H9 (cell line): Measurements from ENCODE around the gene MIOS. TPM values are rescaled to one million over a fixed set of nuclear protein-coding genes. Genes with fewer than 3 reads are reported as not detected.

Experiments used
- DNase-seq: peaks from one replicate; pipeline ENCODE4 v3.0.0-alpha.2; 2017
- H2AFZ ChIP-seq: one replicate; pipeline ENCODE4 v1.6.1; 2013; ENCODE audit warnings: mild to moderate bottlenecking, low read length, control low read depth, moderate library complexity
- H2AK5ac ChIP-seq: 2 replicates; pipeline ENCODE4 v1.6.1; 2013; ENCODE audit warnings: low read length, control low read depth, mixed read lengths; ENCODE audit not compliant: insufficient read length
- H2BK120ac ChIP-seq: one replicate; pipeline ENCODE4 v1.6.1; 2013; ENCODE audit warnings: low read depth, mild to moderate bottlenecking, low read length, control low read depth, inconsistent platforms; ENCODE audit not compliant: poor library complexity, severe bottlenecking
- H2BK12ac ChIP-seq: 2 replicates; pipeline ENCODE4 v1.6.1; 2013; ENCODE audit warnings: low read length, control low read depth, mixed read lengths, low read depth; ENCODE audit not compliant: insufficient read length
- H2BK15ac ChIP-seq: 2 replicates; pipeline ENCODE4 v1.6.1; 2013; ENCODE audit warnings: low read depth, low read length, control low read depth
- H2BK20ac ChIP-seq: one replicate; pipeline ENCODE4 v1.6.1; 2013; ENCODE audit warnings: low read depth, mild to moderate bottlenecking, low read length, control low read depth, inconsistent platforms; ENCODE audit not compliant: poor library complexity, severe bottlenecking
- H2BK5ac ChIP-seq: 2 replicates; pipeline ENCODE4 v1.6.1; 2013; ENCODE audit warnings: low read length, control low read depth, mixed read lengths; ENCODE audit not compliant: insufficient read length
- H3K14ac ChIP-seq: 2 replicates; pipeline ENCODE4 v1.6.1; 2013; ENCODE audit warnings: low read length, control low read depth; ENCODE audit not compliant: insufficient read depth
- H3K18ac ChIP-seq: 2 replicates; pipeline ENCODE4 v1.6.1; 2013; ENCODE audit warnings: low read depth, mild to moderate bottlenecking, mixed read lengths, low read length, control low read depth; ENCODE audit not compliant: insufficient read length
- H3K23ac ChIP-seq: 2 replicates; pipeline ENCODE4 v1.6.1; 2013; ENCODE audit warnings: low read length, control low read depth, mixed read lengths, low read depth; ENCODE audit not compliant: insufficient read length
- H3K23me2 ChIP-seq: 2 replicates; pipeline ENCODE4 v1.6.1; 2013; ENCODE audit warnings: low read depth, mild to moderate bottlenecking, mixed read lengths, low read length, control low read depth; ENCODE audit not compliant: insufficient read length, poor library complexity, severe bottlenecking
- H3K27ac ChIP-seq: 2 replicates; pipeline ENCODE4 v1.5.1; 2013; ENCODE audit warnings: low read length, control low read depth, mixed read lengths, low read depth; ENCODE audit not compliant: insufficient read length
- H3K27me3 ChIP-seq: 2 replicates; pipeline ENCODE4 v1.6.1; 2013; ENCODE audit warnings: low read length, control low read depth, inconsistent platforms; ENCODE audit not compliant: insufficient read depth
- H3K4ac ChIP-seq: 2 replicates; pipeline ENCODE4 v1.6.1; 2013; ENCODE audit warnings: low read depth, mild to moderate bottlenecking, control low read depth, inconsistent platforms, low read length, moderate library complexity
- H3K4me1 ChIP-seq: 2 replicates; pipeline ENCODE4 v1.6.1; 2013; ENCODE audit warnings: low read length, control low read depth, inconsistent platforms; ENCODE audit not compliant: insufficient read depth
- H3K4me2 ChIP-seq: 2 replicates; pipeline ENCODE4 v1.6.1; 2013; ENCODE audit warnings: low read length, control low read depth, mixed read lengths; ENCODE audit not compliant: insufficient read length, insufficient read depth
- H3K56ac ChIP-seq: 2 replicates; pipeline ENCODE4 v1.6.1; 2013; ENCODE audit warnings: low read depth, mild to moderate bottlenecking, mixed read lengths, low read length, control low read depth; ENCODE audit not compliant: insufficient read length
- H3K79me1 ChIP-seq: 2 replicates; pipeline ENCODE4 v1.6.1; 2013; ENCODE audit warnings: low read depth, mild to moderate bottlenecking, moderate library complexity, low read length, control low read depth, inconsistent platforms; ENCODE audit not compliant: insufficient read depth, poor library complexity, severe bottlenecking
- H3K79me2 ChIP-seq: 2 replicates; pipeline ENCODE4 v1.6.1; 2013; ENCODE audit warnings: low read length, control low read depth, inconsistent platforms; ENCODE audit not compliant: insufficient read depth
- H3K9ac ChIP-seq: 2 replicates; pipeline ENCODE4 v1.6.1; 2013; ENCODE audit warnings: low read length, control low read depth, mixed read lengths; ENCODE audit not compliant: insufficient read length; ENCODE audit errors: extremely low read depth
- H3K9me3 ChIP-seq: one replicate; pipeline ENCODE4 v1.6.1; 2013; ENCODE audit warnings: low read depth, low read length, inconsistent platforms; ENCODE audit not compliant: control insufficient read depth
- H3T11ph ChIP-seq: one replicate; pipeline ENCODE4 v1.6.1; 2013; ENCODE audit warnings: mild to moderate bottlenecking, low read length, control low read depth, inconsistent platforms
- H4K20me1 ChIP-seq: one replicate; pipeline ENCODE4 v1.6.1; 2013; ENCODE audit not compliant: control insufficient read depth, insufficient read length, insufficient read depth
- H4K5ac ChIP-seq: 2 replicates; pipeline ENCODE4 v1.6.1; 2013; ENCODE audit warnings: low read depth, mild to moderate bottlenecking, mixed read lengths, low read length, control low read depth; ENCODE audit not compliant: insufficient read length
- H4K8ac ChIP-seq: replicated peaks from 2 replicates; pipeline ENCODE4 v1.6.1; 2013; ENCODE audit warnings: low read length, control low read depth, mixed read lengths, low read depth; ENCODE audit not compliant: insufficient read length
- H4K91ac ChIP-seq: 2 replicates; pipeline ENCODE4 v1.6.1; 2013; ENCODE audit warnings: low read depth, mild to moderate bottlenecking, moderate library complexity, mixed read lengths, low read length, control low read depth; ENCODE audit not compliant: insufficient read length
- H3K27ac Mint-ChIP-seq, 3 experiments: 2 replicates in 2 of 3; 3 replicates in 1 of 3; pipeline ENCODE4 v1.8.0; 2020 to 2021; ENCODE audit warnings: mixed read lengths in 3 of 3, mild to moderate bottlenecking in 1 of 3, moderate library complexity in 1 of 3
- H3K27me3 Mint-ChIP-seq: 2 replicates; pipeline ENCODE4 v1.8.0; 2021; ENCODE audit warnings: low read depth, mild to moderate bottlenecking, moderate library complexity, mixed read lengths
- H3K36me3 Mint-ChIP-seq, 3 experiments: 2 replicates in 2 of 3; 3 replicates in 1 of 3; pipeline ENCODE4 v1.8.0; 2020 to 2021; ENCODE audit warnings: low read depth in 3 of 3, mixed read lengths in 3 of 3; ENCODE audit not compliant: insufficient read depth in 1 of 3
- H3K4me1 Mint-ChIP-seq, 2 experiments: 2 replicates each; pipeline ENCODE4 v1.8.0; 2020; ENCODE audit warnings: mixed read lengths in 2 of 2
- H3K4me3 Mint-ChIP-seq, 2 experiments: 2 replicates in 1 of 2; 3 replicates in 1 of 2; pipeline ENCODE4 v1.8.0; 2020 to 2021; ENCODE audit warnings: mild to moderate bottlenecking in 2 of 2, mixed read lengths in 2 of 2, moderate library complexity in 1 of 2
- H3K9me3 Mint-ChIP-seq, 2 experiments: 2 replicates in 1 of 2; 3 replicates in 1 of 2; pipeline ENCODE4 v1.8.0; 2020; ENCODE audit warnings: mild to moderate bottlenecking in 2 of 2, mixed read lengths in 2 of 2, moderate library complexity in 1 of 2
- CTCF ChIP-seq: fragments of 200-600 bp; sonication (generic); conservative IDR thresholded peaks from 3 replicates; pipeline ENCODE4 v1.8.0; 2021; ENCODE audit warnings: antibody characterized with exemption, mild to moderate bottlenecking
- WGBS: extraction: QIAGEN DNeasy Blood & Tissue Kit; methylation state at CpG from one replicate; pipeline ENCODE4 v1.1.7; 2013; ENCODE audit warnings: missing lambda C conversion rate, low lambda C conversion rate, mixed read lengths; ENCODE audit not compliant: insufficient read length; ENCODE audit errors: extremely low coverage; 5-methylcytosine and 5-hydroxymethylcytosine counted together
- total RNA-seq: library from RNA; stranded (reverse); gene quantifications from 2 replicates; pipeline ENCODE4 v1.2.1, GENCODE V29; 2021

The MIOS gene
- total RNA-seq, 1 experiment from 2014 or later: 46.4 TPM

- Histone ChIP-seq H3K9me3 (no peaks in the 10 kb centered on the region), H3K23me2 (no peaks in the 10 kb centered on the region), H3K27ac (no peak overlapping the region), H4K5ac (no peak overlapping the region), H3K4me2 (no peak overlapping the region), H3K18ac (no peak overlapping the region), H3T11ph (no peak overlapping the region), H3K4ac (no peak overlapping the region), H4K8ac (no peak overlapping the region), H3K79me2 (no peaks in the 10 kb centered on the region), H2BK12ac (no peak overlapping the region), H2BK5ac (no peak overlapping the region), H2AFZ (no peak overlapping the region), H3K9ac (no peak overlapping the region), H3K27me3 (no peaks in the 10 kb centered on the region), H3K4me1 (no peaks in the 10 kb centered on the region), H3K56ac (no peak overlapping the region), H2BK120ac (no peak overlapping the region), H2AK5ac (no peak overlapping the region), H3K14ac (no peak overlapping the region), H3K79me1 (no peaks in the 10 kb centered on the region), H2BK15ac (no peak overlapping the region), H3K23ac (no peak overlapping the region), H4K20me1 (no peaks in the 10 kb centered on the region), H2BK20ac (no peak overlapping the region), H4K91ac (no peak overlapping the region)
- Mint-ChIP-seq H3K4me1 (peaks cover 8% of the 10 kb centered on the region in 2 experiments; a peak in 3 of 4 replicates), H3K27me3 (no peaks in the 10 kb centered on the region), H3K9me3 (no peaks in the 10 kb centered on the region; a peak in 1 of 5 replicates), H3K27ac (no peak overlapping the region), H3K4me3 (no peak overlapping the region), H3K36me3 (no peaks in the 10 kb centered on the region)
- no peak for TF ChIP-seq CTCF
- no peak for DNase-seq
- no CpG with 5 or more reads among the region's 2 CpGs for WGBS
These were observed 47.2 kb upstream of the MIOS start for GRCh38 chr7:7519528-7519927.
